ENCODE measurements around the gene TSPO2. TPM values are rescaled to one million over a fixed set of nuclear protein-coding genes. Genes with fewer than 3 reads are reported as not detected.

The TSPO2 gene
- total RNA-seq, 1 experiment from 2014 or later, result not detected

DNA sequence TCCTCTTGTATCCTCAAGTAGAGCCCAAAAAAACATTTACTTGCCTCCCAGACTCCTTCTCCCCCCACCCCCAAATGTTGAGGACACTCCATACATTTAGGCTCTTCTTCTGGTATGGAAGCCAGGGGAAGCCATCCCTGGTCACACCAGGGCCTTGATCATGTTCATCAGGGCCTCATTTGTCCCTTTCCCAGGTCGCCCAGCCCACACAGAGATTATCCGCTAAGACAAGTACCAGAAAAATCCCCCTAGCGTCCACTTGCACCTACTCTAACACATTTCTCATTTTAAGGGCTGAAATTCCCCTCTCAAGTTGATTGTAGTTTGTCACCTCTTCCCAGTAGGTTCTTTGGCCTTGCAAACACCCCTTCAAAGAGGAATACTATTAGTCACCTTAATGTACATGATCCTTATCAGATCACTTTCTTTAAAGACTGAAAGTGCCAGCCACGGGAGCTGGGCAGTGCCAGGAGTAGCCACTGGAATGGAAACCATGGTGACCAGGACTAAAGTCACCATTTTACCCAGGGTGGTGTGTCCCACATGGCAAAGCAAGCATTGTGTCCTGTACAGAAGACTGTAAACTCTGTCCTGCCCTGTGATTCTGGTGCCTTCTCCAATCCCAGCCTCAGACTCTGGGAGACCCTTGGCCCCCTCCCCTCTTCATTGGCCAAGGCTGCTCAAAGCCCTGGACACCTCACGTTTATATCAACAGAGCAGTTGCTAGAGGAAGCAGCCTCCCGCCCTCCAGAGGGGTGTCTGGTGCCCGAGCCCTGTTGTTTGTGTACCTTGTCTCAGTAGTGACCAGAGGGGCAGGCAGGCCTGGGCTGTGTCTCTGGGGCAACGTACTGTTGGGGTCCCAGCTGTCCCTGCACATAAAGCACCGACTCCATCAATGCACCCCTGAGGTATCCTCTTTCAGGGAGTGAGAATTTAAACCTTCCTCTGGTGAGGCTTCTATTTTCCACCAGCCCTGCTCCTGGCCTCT lies 5.8 kb downstream of the TSPO2 start:
- Histone ChIP-seq H2AFZ (no peak overlapping the region), H3K9me2 (ENCODE audit: insufficient read depth) (no peaks in the 10 kb centered on the region), H3K4me1 (replicated peaks; ENCODE audit: insufficient read depth) (no peaks in the 10 kb centered on the region), H3K79me2 (ENCODE audit: low read depth) (no peaks in the 10 kb centered on the region), H3F3A (ENCODE audit: insufficient read depth, low read depth) (no peaks in the 10 kb centered on the region), H3K4me3 (no peak overlapping the region), H3K27ac (no peak overlapping the region), H3K27me3 (ENCODE audit: insufficient read depth, low read depth) (no peaks in the 10 kb centered on the region), H3K9me3 (ENCODE audit: insufficient read depth, low read depth) (no peaks in the 10 kb centered on the region), H4K20me1 (ENCODE audit: insufficient read depth) (no peaks in the 10 kb centered on the region), H3K4me2 (no peak overlapping the region), H3K36me3 (ENCODE audit: low read depth) (no peaks in the 10 kb centered on the region)
- intact Hi-C loops (cut with micrococcal nuclease; ENCODE audit: unreplicated experiment), result no loop called here
- ChIA-PET CTCF (no interaction called here), POLR2A (ENCODE audit: unreplicated experiment) (no interaction called here)
- BruUV-seq (replicated peaks), result no TSS peak
- TF ChIP-seq EZH2 (IDR thresholded peaks at IDR 0.05; ENCODE audit: low read depth), result no peak
- TF ChIP-seq, protein P1, sequence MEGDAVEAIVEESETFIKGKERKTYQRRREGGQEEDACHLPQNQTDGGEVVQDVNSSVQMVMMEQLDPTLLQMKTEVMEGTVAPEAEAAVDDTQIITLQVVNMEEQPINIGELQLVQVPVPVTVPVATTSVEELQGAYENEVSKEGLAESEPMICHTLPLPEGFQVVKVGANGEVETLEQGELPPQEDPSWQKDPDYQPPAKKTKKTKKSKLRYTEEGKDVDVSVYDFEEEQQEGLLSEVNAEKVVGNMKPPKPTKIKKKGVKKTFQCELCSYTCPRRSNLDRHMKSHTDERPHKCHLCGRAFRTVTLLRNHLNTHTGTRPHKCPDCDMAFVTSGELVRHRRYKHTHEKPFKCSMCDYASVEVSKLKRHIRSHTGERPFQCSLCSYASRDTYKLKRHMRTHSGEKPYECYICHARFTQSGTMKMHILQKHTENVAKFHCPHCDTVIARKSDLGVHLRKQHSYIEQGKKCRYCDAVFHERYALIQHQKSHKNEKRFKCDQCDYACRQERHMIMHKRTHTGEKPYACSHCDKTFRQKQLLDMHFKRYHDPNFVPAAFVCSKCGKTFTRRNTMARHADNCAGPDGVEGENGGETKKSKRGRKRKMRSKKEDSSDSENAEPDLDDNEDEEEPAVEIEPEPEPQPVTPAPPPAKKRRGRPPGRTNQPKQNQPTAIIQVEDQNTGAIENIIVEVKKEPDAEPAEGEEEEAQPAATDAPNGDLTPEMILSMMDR (conservative IDR thresholded peaks at IDR 0.05), result no peak
- peak; percentile 35 to 55 for DNase-seq

DNA sequence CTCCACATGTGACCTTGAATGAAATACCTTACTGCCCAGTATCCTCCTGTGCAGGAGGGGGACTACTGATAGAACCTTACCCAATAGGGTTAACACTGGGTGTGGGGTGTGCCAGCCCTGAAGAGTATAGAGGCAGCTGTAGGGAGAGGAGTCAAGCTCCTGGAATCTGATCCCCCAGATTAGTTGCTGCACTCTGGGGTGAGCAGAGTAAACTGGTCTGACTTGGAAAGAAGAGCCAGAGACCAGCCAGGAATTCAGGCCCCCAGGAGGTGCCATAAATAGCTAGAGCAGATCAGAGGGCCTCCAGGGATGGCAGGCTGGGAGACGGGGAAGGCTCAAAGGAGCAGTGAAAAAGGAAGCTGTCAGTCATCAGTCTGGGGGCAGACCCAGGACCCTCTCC lies 7.3 kb downstream of the TSPO2 start:
- Histone ChIP-seq H3K27ac (no peak overlapping the region), H3K9me2 (ENCODE audit: insufficient read depth) (no peaks in the 10 kb centered on the region), H3K4me1 (replicated peaks; ENCODE audit: insufficient read depth) (no peaks in the 10 kb centered on the region), H2AFZ (no peak overlapping the region), H3K79me2 (ENCODE audit: low read depth) (no peaks in the 10 kb centered on the region), H3K9me3 (ENCODE audit: insufficient read depth, low read depth) (no peaks in the 10 kb centered on the region), H4K20me1 (ENCODE audit: insufficient read depth) (no peaks in the 10 kb centered on the region), H3F3A (ENCODE audit: insufficient read depth, low read depth) (no peaks in the 10 kb centered on the region), H3K27me3 (ENCODE audit: insufficient read depth, low read depth) (no peaks in the 10 kb centered on the region), H3K4me3 (no peak overlapping the region), H3K36me3 (ENCODE audit: low read depth) (no peaks in the 10 kb centered on the region), H3K4me2 (no peak overlapping the region)
- intact Hi-C loops (cut with micrococcal nuclease; ENCODE audit: unreplicated experiment), result no loop called here
- ChIA-PET CTCF (interaction anchor here (0.6 to 1.5 kb wide), 2 partner anchors 11 to 555 kb away, joined by 3 to 5 read pairs; partner anchors contain the start of gene UNC5CL), POLR2A (ENCODE audit: unreplicated experiment) (interaction anchor here (0.6 kb wide), 1 partner anchor 41 kb away, joined by 5 read pairs; no protein-coding TSS in a partner anchor)
- DNase-seq, result peak in 1 of 2 experiments; percentile 37
- no TSS peak for BruUV-seq (replicated peaks)
- no peak for TF ChIP-seq EZH2 (IDR thresholded peaks at IDR 0.05; ENCODE audit: low read depth)
- TF ChIP-seq, protein P1 (conservative IDR thresholded peaks at IDR 0.05), result no peak

DNA sequence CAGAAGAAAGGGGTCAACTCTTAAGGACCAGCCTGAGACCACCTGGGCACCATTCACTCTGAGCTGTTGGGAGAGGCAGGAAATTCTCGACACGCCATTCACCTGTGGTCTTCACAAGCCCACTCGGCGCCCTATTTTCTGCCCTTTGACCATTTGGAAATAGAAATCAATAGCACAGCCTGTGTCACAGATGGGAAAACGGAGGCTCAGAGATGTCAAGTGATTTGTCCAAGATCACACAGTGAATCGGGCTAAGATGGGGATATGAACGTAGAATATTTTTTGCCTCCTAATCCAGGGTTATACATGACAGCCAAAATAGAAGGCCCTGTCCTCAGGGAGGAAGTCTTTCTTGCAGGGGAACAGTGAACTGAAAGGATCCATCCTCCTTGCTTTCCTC lies 7.7 kb downstream of the TSPO2 start:
- Histone ChIP-seq H4K20me1 (ENCODE audit: insufficient read depth) (no peaks in the 10 kb centered on the region), H3K9me3 (ENCODE audit: insufficient read depth, low read depth) (no peaks in the 10 kb centered on the region), H3K79me2 (ENCODE audit: low read depth) (no peaks in the 10 kb centered on the region), H3K36me3 (ENCODE audit: low read depth) (no peaks in the 10 kb centered on the region), H3K27me3 (ENCODE audit: insufficient read depth, low read depth) (no peaks in the 10 kb centered on the region), H2AFZ (no peak overlapping the region), H3F3A (ENCODE audit: insufficient read depth, low read depth) (no peaks in the 10 kb centered on the region), H3K4me2 (no peak overlapping the region), H3K27ac (no peak overlapping the region), H3K4me1 (replicated peaks; ENCODE audit: insufficient read depth) (no peaks in the 10 kb centered on the region), H3K4me3 (no peak overlapping the region), H3K9me2 (ENCODE audit: insufficient read depth) (no peaks in the 10 kb centered on the region)
- no TSS peak for BruUV-seq (replicated peaks)
- DNase-seq, result no peak
- TF ChIP-seq, protein P1 (conservative IDR thresholded peaks at IDR 0.05), result no peak
- no peak for TF ChIP-seq EZH2 (IDR thresholded peaks at IDR 0.05; ENCODE audit: low read depth)
- intact Hi-C loops (cut with micrococcal nuclease; ENCODE audit: unreplicated experiment), result no loop called here
- CTCF ChIA-PET, result interaction anchor here (1.5 kb wide), 1 partner anchor 11 kb away, joined by 3 read pairs; the partner anchor contains the start of gene UNC5CL
- POLR2A ChIA-PET (ENCODE audit: unreplicated experiment), result no interaction called here

Data from PC-9 (cell line).